ENCODE data around the gene RORC.
"Not testable (repeated sequence)": the region's sequence is repeated elsewhere in the genome, so short reads cannot be mapped to it uniquely, and the experiment has no call there.

DNA sequence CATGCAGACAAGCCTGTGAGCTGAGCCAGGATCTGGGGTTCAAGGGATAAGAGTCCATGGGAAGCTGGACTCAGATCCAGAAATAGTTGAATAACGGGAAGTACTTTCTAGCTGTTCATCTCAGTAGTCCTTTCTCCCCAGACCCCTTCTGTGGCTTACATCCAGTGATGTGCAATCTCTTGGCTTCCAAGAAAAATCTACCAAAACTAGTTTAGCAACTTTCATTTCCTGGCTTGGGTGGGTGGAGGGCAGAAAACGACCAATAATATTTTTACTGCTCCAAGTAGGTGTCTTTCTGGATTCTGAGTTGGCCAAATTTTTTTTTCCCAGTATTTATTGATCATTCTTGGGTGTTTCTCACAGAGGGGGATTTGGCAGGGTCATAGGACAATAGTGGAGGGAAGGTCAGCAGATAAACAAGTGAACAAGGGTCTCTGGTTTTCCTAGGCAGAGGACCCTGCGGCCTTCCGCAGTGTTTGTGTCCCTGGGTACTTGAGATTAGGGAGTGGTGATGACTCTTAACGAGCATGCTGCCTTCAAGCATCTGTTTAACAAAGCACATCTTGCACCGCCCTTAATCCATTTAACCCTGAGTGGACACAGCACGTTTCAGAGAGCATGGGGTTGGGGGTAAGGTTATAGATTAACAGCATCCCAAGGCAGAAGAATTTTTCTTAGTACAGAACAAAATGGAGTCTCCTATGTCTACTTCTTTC is 63.1 kb downstream of the RORC start:
- not testable (repeated sequence) for TF ChIP-seq TAF1, POLR2A, SPI1 (IDR thresholded peaks at IDR 0.05; ENCODE audit: low read depth, low read length)

Data from GM12891 (cell line).